Endodermal cell (in vitro differentiated cells): ENCODE measurements around the gene BAIAP2. TPM values are rescaled to one million over a fixed set of nuclear protein-coding genes. Genes with fewer than 3 reads are reported as not detected.

Experiments used
- DNase-seq: peaks from one replicate; pipeline ENCODE4 v3.0.0-alpha.2; 2017
- H3K27ac ChIP-seq: 2 replicates; pipeline ENCODE4 v1.5.1; 2013; ENCODE audit warnings: mild to moderate bottlenecking, low read depth, low read length, moderate library complexity
- H3K27me3 ChIP-seq: 2 replicates; pipeline ENCODE4 v1.6.1; 2013; ENCODE audit warnings: mild to moderate bottlenecking, low read length, moderate library complexity; ENCODE audit not compliant: insufficient read depth, control insufficient read depth, poor library complexity, severe bottlenecking
- H3K36me3 ChIP-seq: 2 replicates; pipeline ENCODE4 v1.7.0; 2013; ENCODE audit warnings: mild to moderate bottlenecking, low read length, moderate library complexity; ENCODE audit not compliant: control insufficient read depth, insufficient read depth
- H3K4me1 ChIP-seq: one replicate; pipeline ENCODE4 v1.7.0; 2013; ENCODE audit warnings: low read length; ENCODE audit not compliant: control insufficient read depth, insufficient read depth
- H3K4me3 ChIP-seq: 2 replicates; pipeline ENCODE4 v1.5.1; 2013; ENCODE audit warnings: mild to moderate bottlenecking, low read length, moderate library complexity
- H3K9ac ChIP-seq: 2 replicates; pipeline ENCODE4 v1.6.1; 2013; ENCODE audit warnings: mild to moderate bottlenecking, low read length, moderate library complexity; ENCODE audit not compliant: poor library complexity, severe bottlenecking; ENCODE audit errors: extremely low read depth
- H3K9me3 ChIP-seq: 2 replicates; pipeline ENCODE4 v1.6.1; 2013; ENCODE audit warnings: mild to moderate bottlenecking, low read length, moderate library complexity; ENCODE audit not compliant: control insufficient read depth
- H3K27ac Mint-ChIP-seq: 2 replicates; pipeline ENCODE4 v1.8.0; 2020; ENCODE audit warnings: mixed read lengths
- H3K27me3 Mint-ChIP-seq: 2 replicates; pipeline ENCODE4 v1.8.0; 2021; ENCODE audit warnings: mild to moderate bottlenecking, mixed read lengths; ENCODE audit not compliant: insufficient read depth
- H3K36me3 Mint-ChIP-seq: 2 replicates; pipeline ENCODE4 v1.8.0; 2020; ENCODE audit warnings: low read depth, mixed read lengths
- H3K4me1 Mint-ChIP-seq: 2 replicates; pipeline ENCODE4 v1.8.0; 2020; ENCODE audit warnings: mixed read lengths
- H3K4me3 Mint-ChIP-seq: 2 replicates; pipeline ENCODE4 v1.8.0; 2020; ENCODE audit warnings: mild to moderate bottlenecking, moderate library complexity, mixed read lengths
- H3K9me3 Mint-ChIP-seq: 2 replicates; pipeline ENCODE4 v1.8.0; 2020; ENCODE audit warnings: mild to moderate bottlenecking, mixed read lengths
- CTCF ChIP-seq: fragments of 200-600 bp; sonication (generic); conservative IDR thresholded peaks from 2 replicates; pipeline ENCODE4 v1.5.0; 2021; ENCODE audit warnings: antibody characterized with exemption, mild to moderate bottlenecking
- WGBS, 2 experiments: methylation state at CpG; one replicate each; pipeline versions ENCODE4 v1.1.5 to v1.1.7; 2013; ENCODE audit warnings: missing lambda C conversion rate in 2 of 2, mixed read lengths in 1 of 2; ENCODE audit not compliant: insufficient coverage in 1 of 2, insufficient read length in 1 of 2; 5-methylcytosine and 5-hydroxymethylcytosine counted together
- total RNA-seq, 2 donors: library from RNA; stranded (reverse); fragmentation: NEBNext Ultra II Directional in 1 of 2; extraction: Animal tissue kit (Norgen Biotek cat#: 25700) in 1 of 2; gene quantifications; 2 replicates in 1 of 2; 3 replicates in 1 of 2; pipeline ENCODE4 v1.2.1, GENCODE V29; 2021

BAIAP2 gene
- total RNA-seq, 2 donors from 2014 or later: 24.9 to 32.7 TPM

DNA sequence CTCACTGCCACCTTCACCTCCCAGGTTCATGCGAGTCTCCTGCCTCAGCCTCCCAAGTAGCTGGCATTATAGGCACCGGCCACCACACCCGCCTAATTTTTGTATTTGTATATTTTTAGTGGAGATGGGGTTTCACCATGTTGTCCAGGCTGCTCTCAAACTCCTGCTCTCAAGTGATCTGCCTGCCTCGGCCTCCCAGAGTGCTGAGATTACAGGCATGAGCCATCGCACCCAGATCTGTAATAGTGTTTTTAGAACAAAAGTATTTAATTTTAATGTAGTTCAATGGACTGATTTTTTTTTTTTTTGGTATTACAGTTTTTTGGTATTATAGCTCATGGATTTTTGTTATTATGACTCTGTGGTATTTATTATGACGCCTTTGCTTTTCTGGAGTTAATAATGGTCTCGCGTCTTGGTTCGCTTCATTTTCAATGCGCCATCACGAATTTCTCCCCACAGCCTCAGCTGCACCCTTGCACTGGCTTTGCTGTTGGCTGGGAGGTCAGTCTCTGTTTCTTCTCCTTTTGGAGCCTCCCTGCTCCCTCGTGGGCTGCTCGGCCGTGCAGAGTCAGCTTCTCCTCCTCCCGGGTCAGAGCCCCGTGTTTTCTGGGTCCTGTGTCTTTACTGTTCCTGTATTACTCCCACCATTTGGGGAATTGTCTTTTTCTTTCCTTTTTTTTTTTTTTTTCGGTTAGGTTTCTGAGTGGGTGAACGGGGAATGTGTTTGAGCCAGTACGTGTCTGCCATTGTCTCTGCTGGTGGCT is 27.2 kb downstream of the BAIAP2 start:
- H3K27me3 Mint-ChIP-seq: no peaks in the 10 kb centered on the region
- Histone ChIP-seq H3K27me3 (no peaks in the 10 kb centered on the region), H3K9me3 (no peaks in the 10 kb centered on the region), H3K9ac (no peak overlapping the region), H3K27ac (no peak overlapping the region), H3K4me1 (no peaks in the 10 kb centered on the region), H3K4me3 (no peak overlapping the region), H3K36me3 (peaks cover 3% of the 10 kb centered on the region)
- H3K4me3 Mint-ChIP-seq: no peak overlapping the region
- H3K36me3 Mint-ChIP-seq: peaks cover 18% of the 10 kb centered on the region
- TF ChIP-seq CTCF: no peak
- H3K27ac Mint-ChIP-seq: no peak overlapping the region
- DNase-seq: no peak
- WGBS, 2 experiments: 92 to 93% methylated on average over 12 to 19 of the region's 19 CpGs
- H3K9me3 Mint-ChIP-seq: no peaks in the 10 kb centered on the region
- H3K4me1 Mint-ChIP-seq: peaks cover 8% of the 10 kb centered on the region

DNA sequence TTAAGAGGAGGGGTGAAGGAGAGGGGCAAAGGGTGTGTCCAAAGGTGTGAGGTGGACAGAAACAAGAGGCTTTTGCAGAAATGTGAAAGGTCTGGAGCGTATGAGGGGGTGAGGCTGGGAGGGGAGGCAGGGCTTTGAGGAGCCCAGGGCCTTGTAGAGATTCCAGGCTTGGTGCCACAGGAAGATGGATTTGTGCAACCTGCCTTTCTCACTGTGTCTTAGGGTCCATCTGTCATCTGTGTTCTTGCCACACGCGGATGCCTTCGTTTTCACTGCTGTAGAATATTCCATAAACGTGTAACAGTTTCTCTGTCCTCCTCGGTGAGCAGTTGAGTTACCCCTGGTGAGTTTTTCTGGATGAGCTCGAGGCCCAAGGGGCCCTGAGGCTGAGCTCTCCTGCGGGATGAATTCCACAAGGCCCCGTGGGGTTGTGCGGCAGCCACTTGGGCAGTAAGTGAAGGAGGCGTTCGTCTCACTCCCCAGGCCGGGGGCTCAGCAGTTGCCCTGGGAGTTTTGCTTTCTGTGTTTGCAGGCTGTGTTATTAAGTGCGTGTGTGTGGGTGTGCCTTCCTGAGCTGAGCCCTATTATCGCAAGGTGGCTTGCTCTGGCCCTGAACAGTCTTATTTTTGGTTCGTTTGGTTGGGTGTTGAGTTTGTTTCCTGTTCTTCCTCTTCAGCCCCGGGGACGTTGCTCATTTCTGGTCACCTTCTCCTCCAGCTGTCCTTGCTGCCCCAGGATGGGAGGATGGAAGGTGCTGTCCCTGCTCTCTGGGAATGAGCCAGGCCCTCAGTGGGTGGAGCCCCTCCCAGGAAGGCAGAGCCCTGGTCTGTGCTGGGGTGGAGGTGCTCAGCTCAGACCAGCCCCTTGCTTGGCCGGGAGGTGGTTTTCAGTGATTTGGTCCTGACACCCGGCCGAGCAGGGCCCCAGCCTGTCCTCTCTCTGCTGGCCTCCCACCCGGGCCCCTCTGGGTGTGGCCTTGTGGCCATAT is 28.4 kb downstream of the BAIAP2 start:
- no peak for TF ChIP-seq CTCF
- peak overlapping the region; percentile 76 for H3K27ac Mint-ChIP-seq
- no peaks in the 10 kb centered on the region for H3K9me3 ChIP-seq
- H3K4me3 Mint-ChIP-seq: no peak overlapping the region
- no peaks in the 10 kb centered on the region for H3K27me3 ChIP-seq
- peaks cover 15% of the 10 kb centered on the region for H3K36me3 Mint-ChIP-seq
- peaks cover 3% of the 10 kb centered on the region for H3K4me1 Mint-ChIP-seq
- H3K27me3 Mint-ChIP-seq: no peaks in the 10 kb centered on the region
- H3K9ac ChIP-seq: no peak overlapping the region
- H3K4me3 ChIP-seq: no peak overlapping the region
- peaks cover 3% of the 10 kb centered on the region for H3K36me3 ChIP-seq
- peak overlapping the region; percentile 87 for H3K27ac ChIP-seq
- WGBS, 2 experiments: 91 to 96% methylated on average over 13 to 22 of the region's 22 CpGs
- H3K9me3 Mint-ChIP-seq: no peaks in the 10 kb centered on the region
- no peaks in the 10 kb centered on the region for H3K4me1 ChIP-seq
- DNase-seq: no peak

GRCh38 chr17:81064678-81065475 is 29.9 kb downstream of the BAIAP2 start:
- H3K4me3 Mint-ChIP-seq: no peak overlapping the region
- no peaks in the 10 kb centered on the region for H3K9me3 Mint-ChIP-seq

More at GRCh38 chr17:81064678-81065475, 29.9 kb downstream of the BAIAP2 start:
- H3K9me3 ChIP-seq: no peaks in the 10 kb centered on the region
- H3K9ac ChIP-seq: no peak overlapping the region
- no peaks in the 10 kb centered on the region for H3K27me3 ChIP-seq
- no peak for TF ChIP-seq CTCF
- no peaks in the 10 kb centered on the region for H3K27me3 Mint-ChIP-seq
- peak; percentile 74 for DNase-seq
- no peaks in the 10 kb centered on the region for H3K4me1 ChIP-seq
- peak overlapping the region; percentile 87 for H3K27ac ChIP-seq
- peak overlapping the region; percentile 76 for H3K27ac Mint-ChIP-seq
- H3K4me1 Mint-ChIP-seq: peaks cover 3% of the 10 kb centered on the region
- no peak overlapping the region for H3K4me3 ChIP-seq
- H3K36me3 Mint-ChIP-seq: peaks cover 15% of the 10 kb centered on the region
- WGBS, 2 experiments: 68 to 83% methylated on average over 13 to 19 of the region's 19 CpGs
- H3K36me3 ChIP-seq: peaks cover 3% of the 10 kb centered on the region
